ENCODE data around the gene PLK3. TPM values are rescaled to one million over a fixed set of nuclear protein-coding genes. Genes with fewer than 3 reads are reported as not detected.

Gene PLK3
- total RNA-seq, 1 experiment from 2014 or later: 56.1 TPM

DNA sequence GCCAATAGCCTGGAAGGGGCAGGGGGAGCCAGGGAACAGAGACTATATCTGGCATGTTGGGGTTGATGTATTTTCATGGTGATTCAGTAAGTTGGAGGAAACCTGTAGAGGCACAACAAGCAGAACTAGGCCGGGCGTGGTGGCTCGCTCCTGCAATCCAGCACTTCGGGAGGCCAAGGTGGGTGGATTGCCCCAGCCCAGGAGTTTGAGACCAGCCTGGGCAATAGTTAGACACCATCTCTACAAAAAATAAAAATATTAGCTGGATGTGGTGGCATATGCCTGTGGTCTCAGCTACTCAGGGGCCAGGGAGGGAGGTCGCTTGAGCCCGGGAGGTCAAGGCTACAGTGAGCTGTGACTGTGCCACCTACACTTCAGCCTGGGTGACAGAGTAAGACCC lies 53.0 kb downstream of the PLK3 start (continued):
- TF ChIP-seq, protein P1, sequence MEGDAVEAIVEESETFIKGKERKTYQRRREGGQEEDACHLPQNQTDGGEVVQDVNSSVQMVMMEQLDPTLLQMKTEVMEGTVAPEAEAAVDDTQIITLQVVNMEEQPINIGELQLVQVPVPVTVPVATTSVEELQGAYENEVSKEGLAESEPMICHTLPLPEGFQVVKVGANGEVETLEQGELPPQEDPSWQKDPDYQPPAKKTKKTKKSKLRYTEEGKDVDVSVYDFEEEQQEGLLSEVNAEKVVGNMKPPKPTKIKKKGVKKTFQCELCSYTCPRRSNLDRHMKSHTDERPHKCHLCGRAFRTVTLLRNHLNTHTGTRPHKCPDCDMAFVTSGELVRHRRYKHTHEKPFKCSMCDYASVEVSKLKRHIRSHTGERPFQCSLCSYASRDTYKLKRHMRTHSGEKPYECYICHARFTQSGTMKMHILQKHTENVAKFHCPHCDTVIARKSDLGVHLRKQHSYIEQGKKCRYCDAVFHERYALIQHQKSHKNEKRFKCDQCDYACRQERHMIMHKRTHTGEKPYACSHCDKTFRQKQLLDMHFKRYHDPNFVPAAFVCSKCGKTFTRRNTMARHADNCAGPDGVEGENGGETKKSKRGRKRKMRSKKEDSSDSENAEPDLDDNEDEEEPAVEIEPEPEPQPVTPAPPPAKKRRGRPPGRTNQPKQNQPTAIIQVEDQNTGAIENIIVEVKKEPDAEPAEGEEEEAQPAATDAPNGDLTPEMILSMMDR (IDR thresholded peaks at IDR 0.05 in 2 of 3, conservative IDR thresholded peaks at IDR 0.05 in 1 of 3; ENCODE audit: borderline replicate concordance in 1 of 3, insufficient read depth in 1 of 3, low read depth in 2 of 3, low read length in 2 of 3): no peak
- TF ChIP-seq POLR2AphosphoS5 (IDR thresholded peaks at IDR 0.05; ENCODE audit: low read depth, low read length) (no peak), SRF (IDR thresholded peaks at IDR 0.05; ENCODE audit: low read depth) (no peak)

DNA sequence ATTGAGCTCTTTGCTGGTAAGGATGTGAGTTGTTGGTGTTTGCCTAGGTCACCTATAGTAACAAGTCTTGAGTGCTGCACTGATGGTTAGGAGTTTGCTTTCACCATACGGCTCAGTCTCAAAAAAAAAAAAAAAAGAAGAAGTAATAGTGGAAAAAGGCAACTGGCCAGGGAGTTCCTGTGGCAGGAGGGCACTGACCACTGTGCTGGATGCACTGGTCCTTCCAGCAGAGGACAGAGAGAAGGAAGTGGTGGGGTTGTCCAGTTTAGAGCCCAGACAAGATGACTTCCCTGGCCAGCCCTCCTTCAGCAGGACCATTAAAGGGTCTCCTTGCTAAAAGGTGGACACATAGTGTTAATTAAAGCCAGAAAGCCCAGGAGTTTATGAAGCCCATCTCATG lies 54.8 kb downstream of the PLK3 start:
- ChIA-PET POLR2A (no interaction called here), CTCF (no interaction called here), RAD21 (ENCODE audit: low non-redundant PET in 1 of 2, low total read pairs in 2 of 2, uncharacterized antibody in 2 of 2, unreplicated experiment in 2 of 2) (no interaction called here)
- Histone ChIP-seq H3K9ac (ENCODE audit: low read length) (no peak overlapping the region), H3K79me2 (ENCODE audit: insufficient read depth, low read length) (no peaks in the 10 kb centered on the region), H3K9me2 (ENCODE audit: insufficient read depth) (no peaks in the 10 kb centered on the region), H3K36me3 (ENCODE audit: control insufficient read depth in 1 of 2, insufficient read depth in 2 of 2, low read length in 2 of 2) (no peaks in the 10 kb centered on the region), H3K27ac (ENCODE audit: low read depth, low read length) (no peak overlapping the region), H2AFZ (ENCODE audit: low read depth, low read length, poor library complexity, severe bottlenecking) (no peak overlapping the region), H3K4me3 (replicated peaks in 1 of 2; ENCODE audit: low read depth in 1 of 2, low read length in 2 of 2) (no peak overlapping the region), H4K20me1 (ENCODE audit: insufficient read depth) (no peaks in the 10 kb centered on the region), H3K27me3 (ENCODE audit: insufficient read depth, low read length) (no peaks in the 10 kb centered on the region), H3K4me1 (ENCODE audit: control insufficient read depth in 1 of 2, insufficient read depth in 2 of 2, low read length in 2 of 2) (no peaks in the 10 kb centered on the region; a peak in 1 of 4 replicates), H3K9me3 (ENCODE audit: control insufficient read depth in 1 of 2, insufficient read depth in 1 of 2, low read depth in 1 of 2, low read length in 2 of 2) (no peaks in the 10 kb centered on the region), H3K4me2 (ENCODE audit: low read length) (no peak overlapping the region)
- no peak for ATAC-seq
- intact Hi-C loops (cut with micrococcal nuclease): no loop called here
- no TSS peak for BruUV-seq (replicated peaks)
- TF ChIP-seq, protein P2, sequence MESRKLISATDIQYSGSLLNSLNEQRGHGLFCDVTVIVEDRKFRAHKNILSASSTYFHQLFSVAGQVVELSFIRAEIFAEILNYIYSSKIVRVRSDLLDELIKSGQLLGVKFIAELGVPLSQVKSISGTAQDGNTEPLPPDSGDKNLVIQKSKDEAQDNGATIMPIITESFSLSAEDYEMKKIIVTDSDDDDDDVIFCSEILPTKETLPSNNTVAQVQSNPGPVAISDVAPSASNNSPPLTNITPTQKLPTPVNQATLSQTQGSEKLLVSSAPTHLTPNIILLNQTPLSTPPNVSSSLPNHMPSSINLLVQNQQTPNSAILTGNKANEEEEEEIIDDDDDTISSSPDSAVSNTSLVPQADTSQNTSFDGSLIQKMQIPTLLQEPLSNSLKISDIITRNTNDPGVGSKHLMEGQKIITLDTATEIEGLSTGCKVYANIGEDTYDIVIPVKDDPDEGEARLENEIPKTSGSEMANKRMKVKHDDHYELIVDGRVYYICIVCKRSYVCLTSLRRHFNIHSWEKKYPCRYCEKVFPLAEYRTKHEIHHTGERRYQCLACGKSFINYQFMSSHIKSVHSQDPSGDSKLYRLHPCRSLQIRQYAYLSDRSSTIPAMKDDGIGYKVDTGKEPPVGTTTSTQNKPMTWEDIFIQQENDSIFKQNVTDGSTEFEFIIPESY (IDR thresholded peaks at IDR 0.05; ENCODE audit: extremely low read depth, insufficient replicate concordance, low read length): no peak
- TF ChIP-seq CEBPB (IDR thresholded peaks at IDR 0.05; ENCODE audit: low read depth) (no peak), YY1 (IDR thresholded peaks at IDR 0.05; ENCODE audit: extremely low read depth, insufficient replicate concordance, low read depth, low read length) (no peak), ELF1 (IDR thresholded peaks at IDR 0.05; ENCODE audit: borderline replicate concordance, low read depth) (no peak), RAD21 (IDR thresholded peaks at IDR 0.05; ENCODE audit: low read depth) (no peak), CBX3 (IDR thresholded peaks at IDR 0.05; ENCODE audit: low read depth) (no peak)
- DNase-seq (ENCODE audit: low read depth, low spot score): no peak

Other genes starting within 250 kb of the PLK3 start
- gene TMEM53, start 125.9 kb upstream of the PLK3 start, total RNA-seq (2021; ENCODE audit: unreplicated experiment): 10.8 TPM
- gene ARMH1, start 125.7 kb upstream of the PLK3 start, total RNA-seq (2021; ENCODE audit: unreplicated experiment): 3.2 TPM
- gene RNU5D-1, start 69.2 kb upstream of the PLK3 start, total RNA-seq (2021; ENCODE audit: unreplicated experiment): not detected
- 92.6 TPM for gene KIF2C, start 60.5 kb upstream of the PLK3 start, total RNA-seq (2021; ENCODE audit: unreplicated experiment)
- 2,296 TPM for gene RPS8, start 24.8 kb upstream of the PLK3 start, total RNA-seq (2021; ENCODE audit: unreplicated experiment)
- gene BEST4, start 12.2 kb upstream of the PLK3 start, total RNA-seq (2021; ENCODE audit: unreplicated experiment): 0.52 TPM
- 0.96 TPM for gene DYNLT4, start 7.0 kb downstream of the PLK3 start, total RNA-seq (2021; ENCODE audit: unreplicated experiment)
- gene BTBD19, start 8.1 kb downstream of the PLK3 start, total RNA-seq (2021; ENCODE audit: unreplicated experiment): 11.6 TPM
- 1.3 TPM for gene PTCH2, start 42.9 kb downstream of the PLK3 start, total RNA-seq (2021; ENCODE audit: unreplicated experiment)
- gene EIF2B3, start 186.2 kb downstream of the PLK3 start, total RNA-seq (2021; ENCODE audit: unreplicated experiment): 17.7 TPM
- gene HECTD3, start 210.9 kb downstream of the PLK3 start, total RNA-seq (2021; ENCODE audit: unreplicated experiment): 25.5 TPM
- gene UROD, start 211.9 kb downstream of the PLK3 start, total RNA-seq (2021; ENCODE audit: unreplicated experiment): 73.7 TPM